Loucy (cell line): ENCODE results near the gene HECTD3.

ENCODE experiments used
- H2AFZ ChIP-seq: fragments of 200-600 bp; sonication (generic); 2 replicates; pipeline ENCODE4 v1.6.0; 2016; ENCODE audit warnings: antibody characterized with exemption, mild to moderate bottlenecking, low read length, moderate library complexity
- H3F3A ChIP-seq: fragments of 200-600 bp; 2 replicates; pipeline ENCODE4 v1.6.0; 2016; ENCODE audit warnings: antibody characterized with exemption, low read depth, mild to moderate bottlenecking
- H3K27me3 ChIP-seq: fragments of 200-600 bp; sonication (generic); 2 replicates; pipeline ENCODE4 v1.6.1; 2014; ENCODE audit warnings: low read length, mild to moderate bottlenecking; ENCODE audit not compliant: insufficient read depth, poor library complexity, severe bottlenecking
- H3K36me3 ChIP-seq: fragments of 200-600 bp; sonication (generic); 2 replicates; pipeline ENCODE4 v1.6.1; 2016; ENCODE audit warnings: low read length; ENCODE audit not compliant: insufficient read depth
- H3K4me1 ChIP-seq: fragments of 200-600 bp; sonication (generic); 2 replicates; pipeline ENCODE4 v1.5.1; 2014; ENCODE audit warnings: low read length, mild to moderate bottlenecking; ENCODE audit not compliant: insufficient read depth, poor library complexity, severe bottlenecking
- H3K4me2 ChIP-seq: fragments of 200-600 bp; sonication (generic); 2 replicates; pipeline ENCODE4 v1.6.0; 2014; ENCODE audit warnings: antibody characterized with exemption, low read length, low read depth, mild to moderate bottlenecking; ENCODE audit not compliant: poor library complexity, severe bottlenecking
- H3K4me3 ChIP-seq: fragments of 200-600 bp; sonication (generic); 2 replicates; pipeline ENCODE4 v1.5.1; 2014; ENCODE audit warnings: low read length, mild to moderate bottlenecking, mixed read lengths; ENCODE audit not compliant: poor library complexity, severe bottlenecking
- H3K79me2 ChIP-seq: fragments of 200-600 bp; sonication (generic); 2 replicates; pipeline ENCODE4 v1.6.1; 2014; ENCODE audit warnings: low read length; ENCODE audit not compliant: insufficient read depth
- H3K9ac ChIP-seq: fragments of 200-600 bp; sonication (generic); 2 replicates; pipeline ENCODE4 v1.6.0; 2014; ENCODE audit warnings: mild to moderate bottlenecking, low read depth, low read length, moderate library complexity; ENCODE audit not compliant: poor library complexity, severe bottlenecking
- H3K9me2 ChIP-seq: fragments of 200-600 bp; sonication (generic); replicated peaks from 2 replicates; pipeline ENCODE4 v1.6.1; 2016; ENCODE audit warnings: low read depth, low read length, mixed read lengths
- H3K9me3 ChIP-seq: fragments of 200-600 bp; sonication (generic); 2 replicates; pipeline ENCODE4 v1.6.1; 2014; ENCODE audit warnings: mild to moderate bottlenecking, antibody characterized with exemption, low read length, low read depth; ENCODE audit not compliant: insufficient read depth
- H4K20me1 ChIP-seq: fragments of 200-600 bp; sonication (generic); 2 replicates; pipeline ENCODE4 v1.6.0; 2014; ENCODE audit warnings: antibody characterized with exemption, low read length, mild to moderate bottlenecking; ENCODE audit not compliant: insufficient read depth, poor library complexity, severe bottlenecking
- EZH2phosphoT487 ChIP-seq: fragments of 200-600 bp; IDR thresholded peaks from 2 replicates; pipeline ENCODE4 v1.6.1; 2018; ENCODE audit warnings: antibody characterized with exemption, mild to moderate bottlenecking, moderate library complexity, borderline replicate concordance
- TF ChIP-seq, protein P1 (sequence below): fragments of 200-600 bp; sonication (generic); conservative IDR thresholded peaks from 2 replicates; pipeline ENCODE4 v1.5.1; 2014; ENCODE audit warnings: mild to moderate bottlenecking, antibody characterized with exemption, low read length

The HECTD3 gene

DNA sequence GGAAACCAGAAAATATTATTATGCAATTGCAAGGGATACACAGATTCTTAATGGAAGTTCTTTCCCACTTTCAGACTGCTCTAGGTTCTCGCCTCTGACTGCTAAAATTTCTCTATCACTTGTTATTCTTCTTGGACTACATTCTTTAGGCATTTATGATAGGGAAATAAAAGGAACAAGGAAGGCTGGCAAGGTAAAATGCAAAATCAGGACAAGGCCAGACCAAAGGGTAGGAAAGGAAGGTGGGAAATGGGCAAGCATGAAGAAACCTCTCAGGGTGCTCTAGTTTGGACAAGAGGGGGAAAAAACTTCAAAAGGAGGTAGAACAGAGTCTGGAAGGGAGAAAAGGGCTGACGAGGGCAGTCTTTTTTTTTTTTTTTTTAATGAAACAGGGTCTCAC lies 27.1 kb upstream of the HECTD3 start:
- Histone ChIP-seq H3K4me1 (no peaks in the 10 kb centered on the region), H3F3A (peaks cover 3% of the 10 kb centered on the region; the same call in 1 of the 2 replicates), H3K36me3 (peaks cover 26% of the 10 kb centered on the region; the same call in 1 of the 2 replicates), H3K9me3 (no peaks in the 10 kb centered on the region), H3K4me3 (no peak overlapping the region), H3K4me2 (no peak overlapping the region), H4K20me1 (no peaks in the 10 kb centered on the region), H3K9ac (no peak overlapping the region), H3K79me2 (no peaks in the 10 kb centered on the region), H2AFZ (no peak overlapping the region), H3K27me3 (no peaks in the 10 kb centered on the region), H3K9me2 (no peaks in the 10 kb centered on the region)
- TF ChIP-seq, protein P1, sequence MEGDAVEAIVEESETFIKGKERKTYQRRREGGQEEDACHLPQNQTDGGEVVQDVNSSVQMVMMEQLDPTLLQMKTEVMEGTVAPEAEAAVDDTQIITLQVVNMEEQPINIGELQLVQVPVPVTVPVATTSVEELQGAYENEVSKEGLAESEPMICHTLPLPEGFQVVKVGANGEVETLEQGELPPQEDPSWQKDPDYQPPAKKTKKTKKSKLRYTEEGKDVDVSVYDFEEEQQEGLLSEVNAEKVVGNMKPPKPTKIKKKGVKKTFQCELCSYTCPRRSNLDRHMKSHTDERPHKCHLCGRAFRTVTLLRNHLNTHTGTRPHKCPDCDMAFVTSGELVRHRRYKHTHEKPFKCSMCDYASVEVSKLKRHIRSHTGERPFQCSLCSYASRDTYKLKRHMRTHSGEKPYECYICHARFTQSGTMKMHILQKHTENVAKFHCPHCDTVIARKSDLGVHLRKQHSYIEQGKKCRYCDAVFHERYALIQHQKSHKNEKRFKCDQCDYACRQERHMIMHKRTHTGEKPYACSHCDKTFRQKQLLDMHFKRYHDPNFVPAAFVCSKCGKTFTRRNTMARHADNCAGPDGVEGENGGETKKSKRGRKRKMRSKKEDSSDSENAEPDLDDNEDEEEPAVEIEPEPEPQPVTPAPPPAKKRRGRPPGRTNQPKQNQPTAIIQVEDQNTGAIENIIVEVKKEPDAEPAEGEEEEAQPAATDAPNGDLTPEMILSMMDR: no peak
- no peak for TF ChIP-seq EZH2phosphoT487

GRCh38 chr1:45037456-45037855 lies 26.3 kb upstream of the HECTD3 start:
- Histone ChIP-seq H3K27me3 (no peaks in the 10 kb centered on the region), H3K9me3 (no peaks in the 10 kb centered on the region), H3K9me2 (no peaks in the 10 kb centered on the region), H2AFZ (no peak overlapping the region; the same call in 1 of the 2 replicates), H3K4me2 (no peak overlapping the region), H3K9ac (no peak overlapping the region), H3K79me2 (no peaks in the 10 kb centered on the region), H4K20me1 (no peaks in the 10 kb centered on the region), H3K36me3 (peaks cover 18% of the 10 kb centered on the region; the same call in 1 of the 2 replicates), H3K4me3 (no peak overlapping the region), H3K4me1 (no peaks in the 10 kb centered on the region), H3F3A (peaks cover 5% of the 10 kb centered on the region; the same call in 1 of the 2 replicates)
- TF ChIP-seq EZH2phosphoT487: no peak
- TF ChIP-seq, protein P1: no peak

GRCh38 chr1:45035631-45036301 lies 24.6 kb upstream of the HECTD3 start:
- TF ChIP-seq, protein P1: no peak
- no peak for TF ChIP-seq EZH2phosphoT487
- H3K79me2 ChIP-seq: no peaks in the 10 kb centered on the region
- H3K4me2 ChIP-seq: no peak overlapping the region
- no peak overlapping the region for H3K9ac ChIP-seq
- no peaks in the 10 kb centered on the region for H3K4me1 ChIP-seq
- no peaks in the 10 kb centered on the region for H3K9me3 ChIP-seq
- H4K20me1 ChIP-seq: no peaks in the 10 kb centered on the region
- H2AFZ ChIP-seq: no peak overlapping the region
- H3K4me3 ChIP-seq: no peak overlapping the region
- peaks cover 16% of the 10 kb centered on the region; the same call in 1 of the 2 replicates for H3K36me3 ChIP-seq
- H3F3A ChIP-seq: peaks cover 5% of the 10 kb centered on the region; the same call in 1 of the 2 replicates
- H3K27me3 ChIP-seq: no peaks in the 10 kb centered on the region
- no peaks in the 10 kb centered on the region for H3K9me2 ChIP-seq
